HG02852 (cell line): ENCODE data around the gene PDZRN3.

Source experiments
- ATAC-seq: cut with Tn5 transposase; IDR thresholded peaks from one replicate; pipeline ENCODE4 v1.9.1; 2021; ENCODE audit warnings: mild to moderate bottlenecking, moderate library complexity; ENCODE audit not compliant: unreplicated experiment

PDZRN3 gene

DNA sequence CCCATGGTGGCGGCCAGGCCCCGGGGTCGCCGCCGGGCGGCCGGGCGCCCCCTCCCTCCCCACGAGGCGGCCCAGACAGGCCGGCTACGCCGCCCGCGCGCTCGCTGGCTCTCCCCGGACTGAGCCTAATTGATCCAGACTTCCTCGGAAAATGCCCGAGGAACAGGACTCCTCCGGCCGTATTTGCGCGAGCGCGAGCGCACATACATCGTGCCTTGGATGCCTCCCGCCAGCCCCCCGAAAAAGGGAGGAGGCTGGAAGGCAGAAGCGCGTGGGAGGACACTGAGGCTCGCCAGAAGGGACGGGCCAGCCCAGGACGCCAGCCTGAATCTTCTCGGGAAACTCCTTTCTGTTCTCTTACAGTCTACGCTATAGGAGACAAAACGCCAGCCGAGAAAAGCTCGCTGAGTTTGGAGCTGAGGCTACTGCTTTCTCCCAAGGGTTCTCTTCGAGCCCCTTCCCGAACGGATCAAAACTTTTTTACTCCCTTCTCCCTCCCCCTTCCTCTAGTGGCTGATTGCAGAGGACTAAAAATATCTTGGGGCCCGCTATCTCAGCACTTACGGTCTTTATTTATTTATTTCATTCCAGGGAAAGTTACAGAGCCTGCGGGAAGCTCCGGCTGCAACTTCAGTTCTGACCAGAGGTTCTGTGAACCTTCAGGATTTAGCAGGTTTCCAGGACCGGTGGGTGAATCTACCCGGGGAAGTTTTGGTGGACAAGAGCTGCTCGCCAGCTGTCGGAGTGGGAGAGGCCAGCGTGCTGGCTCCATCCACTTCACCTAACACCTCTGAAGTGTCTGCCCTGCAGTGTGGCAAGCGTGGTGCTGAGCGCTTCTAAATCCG, at the start of gene PDZRN3:
Gene PDZRN3, minus strand, starts transcription at position 121 of the 845 bp plus-strand sequence.
- ATAC-seq: no peak

DNA sequence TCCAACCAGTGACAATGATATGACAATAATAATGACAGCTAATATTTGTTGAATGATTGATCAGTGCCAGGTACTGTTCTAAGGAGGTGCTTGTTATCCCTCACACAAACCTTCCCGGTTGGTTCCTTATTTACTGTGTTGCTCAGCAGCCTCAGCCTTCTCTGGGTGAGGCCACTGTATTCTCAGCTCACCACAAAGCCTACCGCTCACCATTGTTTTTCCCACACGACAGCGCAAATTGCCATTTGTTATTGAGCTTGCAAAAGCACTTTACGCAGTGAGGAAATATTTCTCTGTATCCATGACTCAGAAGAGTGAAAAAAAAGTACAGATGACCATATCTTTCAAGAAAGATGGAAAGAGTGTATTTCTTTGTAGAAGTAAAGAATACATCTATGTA, 49.5 kb upstream of the PDZRN3 start:
- ATAC-seq: no peak

- no peak for ATAC-seq
These were observed 44.5 kb upstream of the PDZRN3 start for GRCh38 chr3:73669260-73669659.

GRCh38 chr3:73668391-73668790, 43.6 kb upstream of the PDZRN3 start:
- no peak for ATAC-seq

- no peak for ATAC-seq
These were observed 43.1 kb upstream of the PDZRN3 start for GRCh38 chr3:73667889-73668288.

DNA sequence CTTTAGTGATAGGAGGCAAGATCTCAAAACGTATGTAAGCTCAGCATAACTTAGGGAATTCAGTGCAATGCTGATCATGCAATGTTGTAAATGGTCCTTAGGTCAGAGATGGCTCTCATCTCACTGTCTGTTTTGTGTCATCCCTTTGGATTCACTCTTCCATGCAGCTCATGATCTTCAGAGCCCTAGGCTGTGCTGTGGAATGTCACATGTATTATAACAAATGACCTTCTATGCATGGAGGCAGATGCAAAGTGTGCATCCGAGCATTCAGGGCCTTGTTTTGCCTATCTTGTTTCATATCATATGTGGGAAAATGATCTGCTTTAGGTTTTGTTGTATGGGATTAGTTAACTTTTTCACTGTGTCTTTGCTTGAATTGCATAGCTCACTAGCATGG, 40.5 kb upstream of the PDZRN3 start:
- no peak for ATAC-seq

- ATAC-seq: no peak
These were observed 39.6 kb upstream of the PDZRN3 start for GRCh38 chr3:73664389-73664788.

DNA sequence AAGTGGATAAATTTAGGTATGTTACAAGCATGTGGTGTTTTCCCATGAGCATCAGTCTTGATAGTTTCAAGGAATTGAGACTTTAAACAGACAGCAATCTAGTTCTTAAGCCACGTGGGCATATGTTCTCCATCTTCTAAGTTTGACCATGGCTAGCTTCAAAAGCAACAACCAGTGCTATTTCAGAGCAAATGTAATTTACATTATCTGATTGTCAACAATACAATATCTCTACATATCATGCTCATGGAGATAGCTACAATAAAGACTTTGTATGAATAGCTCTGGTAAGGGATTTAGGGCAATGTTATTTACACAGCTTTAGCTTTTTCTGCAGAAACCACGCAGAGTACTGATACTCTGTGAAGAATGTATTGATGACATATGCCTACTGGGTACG, 38.8 kb upstream of the PDZRN3 start:
- ATAC-seq: no peak

- ATAC-seq: no peak
These were observed 36.5 kb upstream of the PDZRN3 start for GRCh38 chr3:73661265-73661664.

DNA sequence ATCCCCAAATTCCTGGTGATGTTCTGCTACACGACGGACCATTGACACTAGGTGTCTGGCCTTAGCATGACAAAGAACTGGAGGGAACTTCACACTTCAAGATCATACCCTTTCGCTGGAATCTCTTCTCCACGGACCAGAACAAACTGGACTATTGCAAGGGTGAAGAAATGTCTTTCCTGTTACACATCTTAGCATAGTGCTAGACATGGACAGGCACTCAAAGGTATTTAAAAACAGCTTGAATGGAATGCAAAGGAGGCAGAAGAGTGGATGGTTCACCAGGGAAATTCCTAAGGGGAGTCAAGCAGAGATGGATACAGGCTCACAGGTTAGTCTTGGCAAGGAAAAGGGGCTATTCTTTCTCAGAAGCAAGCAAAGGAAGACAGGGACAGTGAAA, 33.5 kb upstream of the PDZRN3 start:
- no peak for ATAC-seq

DNA sequence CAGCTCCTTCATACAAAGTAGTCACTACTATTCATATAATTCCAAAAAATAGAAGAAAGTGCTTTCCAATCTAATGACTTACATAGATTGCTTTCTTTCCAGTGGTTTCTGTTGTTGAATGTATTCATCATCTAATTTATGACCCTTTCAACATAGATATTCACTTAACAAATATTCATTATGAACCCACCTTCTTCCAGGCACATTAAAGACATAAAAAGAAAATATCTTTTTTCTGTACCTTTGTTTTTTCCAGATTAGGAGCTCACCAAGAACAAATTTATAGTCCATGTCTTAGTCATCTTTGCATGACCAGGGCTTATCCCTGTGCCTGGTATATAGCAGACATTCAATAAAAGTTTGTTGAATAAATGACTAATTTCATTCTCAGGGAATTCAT, 32.4 kb upstream of the PDZRN3 start:
- no peak for ATAC-seq

GRCh38 chr3:73656241-73656890, 31.6 kb upstream of the PDZRN3 start:
- no peak for ATAC-seq

- no peak for ATAC-seq
These were observed 30.5 kb upstream of the PDZRN3 start for GRCh38 chr3:73655197-73655596.

DNA sequence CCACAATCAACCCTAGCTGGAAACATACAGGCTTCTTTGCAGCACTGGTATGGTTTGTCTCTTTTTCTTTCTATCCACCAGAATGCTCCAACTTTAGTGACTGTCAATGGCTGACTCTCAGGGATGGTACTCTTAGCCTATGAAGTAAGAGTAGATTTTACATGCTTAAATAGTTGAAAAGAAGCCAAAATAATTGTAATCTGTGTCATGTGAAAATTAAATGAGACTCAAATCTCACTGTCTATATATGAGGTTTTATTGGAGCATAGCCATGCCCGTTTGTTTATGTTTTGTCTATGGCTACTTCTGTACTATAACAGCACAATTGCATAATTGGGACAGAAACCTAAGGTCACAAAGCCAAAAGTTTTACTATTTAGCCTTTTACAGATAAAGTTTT, 29.1 kb upstream of the PDZRN3 start:
- no peak for ATAC-seq

GRCh38 chr3:73653351-73653750, 28.6 kb upstream of the PDZRN3 start:
- ATAC-seq: no peak

DNA sequence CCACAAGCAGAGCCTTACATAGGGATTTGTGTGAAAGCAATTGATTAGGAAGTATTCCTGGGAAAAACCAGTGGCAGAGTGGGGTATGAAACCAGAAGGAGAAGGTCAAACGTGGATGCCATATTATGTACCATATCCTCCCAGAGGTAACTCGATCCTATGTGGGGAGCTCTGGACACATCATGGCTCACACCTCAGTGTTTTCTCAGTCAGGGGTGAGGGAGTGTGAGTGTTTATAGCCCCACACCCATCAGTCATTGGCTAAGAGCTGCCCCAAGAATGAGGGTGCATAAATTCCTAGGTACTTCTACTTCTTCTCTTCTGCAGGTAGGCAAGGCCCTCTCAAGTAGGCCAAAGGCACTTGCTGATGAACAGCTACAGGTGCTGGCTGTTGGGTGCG, 28.2 kb upstream of the PDZRN3 start:
- ATAC-seq: no peak

GRCh38 chr3:73637042-73637441, 12.3 kb upstream of the PDZRN3 start:
- no peak for ATAC-seq

DNA sequence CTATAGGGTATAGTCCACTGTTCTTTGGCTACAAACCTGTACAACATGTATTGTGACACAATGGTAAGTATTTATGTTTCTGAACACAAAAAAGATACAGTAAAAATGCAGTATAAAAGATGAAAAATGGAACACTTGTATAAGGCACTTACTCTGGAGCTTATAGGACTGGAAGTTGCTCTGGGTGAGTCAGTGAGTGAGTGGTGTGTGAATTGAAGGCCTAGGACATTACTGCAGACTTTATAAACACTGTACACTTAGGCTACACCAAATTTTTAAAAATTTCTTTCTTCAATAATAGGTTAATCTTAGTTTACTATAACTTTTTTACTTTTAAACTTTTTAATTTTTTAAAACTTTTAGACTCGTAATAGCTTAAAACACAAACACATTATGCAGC, 10.5 kb upstream of the PDZRN3 start:
- no peak for ATAC-seq

GRCh38 chr3:73633916-73634344, 9.2 kb upstream of the PDZRN3 start:
- no peak for ATAC-seq

DNA sequence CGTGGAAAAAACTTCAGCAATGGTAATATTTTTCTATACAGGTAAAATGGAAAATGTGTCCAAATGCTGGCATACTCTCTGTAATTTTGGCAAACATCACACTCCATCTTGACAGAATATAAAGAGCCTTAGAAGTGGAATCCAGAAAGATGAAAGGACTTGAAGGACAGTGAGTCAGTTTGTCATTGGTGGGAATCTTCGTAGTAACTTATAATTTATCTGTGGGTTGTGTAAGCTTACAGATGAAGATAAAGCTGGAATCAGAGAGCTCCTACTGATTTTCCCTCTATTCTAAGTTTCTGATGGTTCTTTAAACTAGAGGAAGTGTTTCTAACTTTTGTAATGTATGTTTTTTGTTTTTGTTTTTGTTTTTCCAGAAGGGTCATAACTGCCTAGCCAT, 8.7 kb upstream of the PDZRN3 start:
- ATAC-seq: no peak

DNA sequence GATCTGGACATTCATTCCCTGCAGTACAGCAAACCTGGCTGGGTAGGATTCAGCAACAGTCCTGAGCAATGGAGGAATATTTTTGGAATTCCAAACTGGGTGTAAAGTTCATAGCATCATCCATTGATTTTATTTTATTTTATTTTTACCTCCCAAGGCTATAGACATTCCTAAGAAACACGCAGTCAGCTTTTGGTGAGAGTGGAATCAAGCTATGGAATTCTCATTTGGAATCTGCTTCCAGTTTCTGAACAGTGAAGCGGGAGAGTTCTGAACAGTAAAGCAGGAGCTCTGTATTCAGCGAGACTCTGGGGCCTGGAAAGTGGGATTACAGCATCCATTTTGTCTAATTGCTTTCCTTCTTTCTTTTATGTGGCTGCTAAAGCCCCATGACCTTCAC, 1.4 kb upstream of the PDZRN3 start:
- no peak for ATAC-seq

DNA sequence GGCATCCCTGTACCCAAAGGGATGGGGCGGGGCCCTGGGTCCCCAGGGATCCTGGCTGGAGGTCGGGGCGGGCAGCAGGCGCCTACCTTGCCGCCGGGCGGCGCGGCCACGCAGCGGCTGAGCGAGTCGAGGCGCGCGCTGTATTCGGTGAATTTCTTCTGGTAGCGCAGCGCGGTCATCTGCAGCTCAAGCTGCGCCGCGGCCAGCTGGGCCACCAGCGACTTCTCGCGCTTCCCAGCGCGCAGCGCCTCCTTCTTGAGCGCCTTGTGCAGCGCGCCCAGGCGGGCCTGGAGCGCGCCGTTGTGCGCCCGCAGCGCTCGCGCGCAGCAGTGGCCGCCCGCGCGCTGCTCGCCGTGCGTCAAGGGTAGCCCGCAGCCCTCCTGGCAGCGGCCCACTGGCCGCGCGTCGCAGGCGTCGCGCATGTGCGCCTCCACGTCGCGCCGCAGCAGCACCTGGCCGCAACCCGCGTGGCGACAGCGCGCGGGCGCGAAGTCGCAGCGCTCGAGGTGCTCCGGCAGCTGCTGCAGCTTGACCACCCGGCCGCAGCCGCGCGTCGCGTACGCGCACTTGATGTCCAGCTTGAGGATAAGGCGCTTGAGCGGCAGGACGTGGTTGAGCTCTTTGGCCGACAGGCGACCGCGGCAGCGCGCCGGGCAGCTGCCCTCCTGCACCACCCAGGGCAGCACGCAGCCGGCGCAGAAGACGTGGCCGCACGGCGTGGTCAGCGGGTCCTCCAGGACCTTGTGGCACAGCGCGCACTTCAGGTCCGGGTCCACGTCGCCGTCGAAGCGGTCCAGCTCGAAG, 522 bp downstream of the PDZRN3 start:
- no peak for ATAC-seq
